Fibroblast of lung (primary cell): ENCODE data around the gene SCIN. TPM values are rescaled to one million over a fixed set of nuclear protein-coding genes. Genes with fewer than 3 reads are reported as not detected.
A peak's percentile ranks its signal among the peaks of the same experiment; 100 is the strongest.

Source experiments
- DNase-seq, 2 donors: peaks; one replicate each; pipeline versions ENCODE4 v3.0.0 to v3.0.0-alpha.2; 2010; ENCODE audit warnings: low read depth in 2 of 2
- H2AFZ ChIP-seq: 2 replicates; pipeline ENCODE4 v1.5.1; 2012; ENCODE audit warnings: low read length, control low read depth, inconsistent platforms
- H3K27ac ChIP-seq: 2 replicates; pipeline ENCODE4 v1.5.1; 2011; ENCODE audit warnings: low read length, control low read depth; ENCODE audit not compliant: insufficient read depth
- H3K27me3 ChIP-seq: 2 replicates; pipeline ENCODE4 v1.5.1; 2011; ENCODE audit warnings: mild to moderate bottlenecking, low read length; ENCODE audit not compliant: control insufficient read depth, insufficient read depth
- H3K36me3 ChIP-seq: 2 replicates; pipeline ENCODE4 v1.5.1; 2011; ENCODE audit warnings: low read length; ENCODE audit not compliant: control insufficient read depth, insufficient read depth
- H3K4me1 ChIP-seq: 2 replicates; pipeline ENCODE4 v1.5.1; 2011; ENCODE audit warnings: low read length; ENCODE audit not compliant: control insufficient read depth, insufficient read depth; ENCODE audit errors: extremely low read depth
- H3K4me2 ChIP-seq: 2 replicates; pipeline ENCODE4 v1.5.1; 2011; ENCODE audit warnings: low read length, control low read depth; ENCODE audit not compliant: insufficient read depth; ENCODE audit errors: extremely low read depth
- H3K4me3 ChIP-seq, 4 experiments: fragments of 200-600 bp in 1 of 4; sonication (generic) in 1 of 4; replicated peaks in 1 of 4; 2 replicates each; pipeline ENCODE4 v1.5.1; 2011 to 2016; ENCODE audit warnings: low read length in 4 of 4, low read depth in 3 of 4, mild to moderate bottlenecking in 3 of 4, control low read depth in 2 of 4, inconsistent platforms in 1 of 4, mixed read lengths in 1 of 4; ENCODE audit not compliant: insufficient read depth in 1 of 4; ENCODE audit errors: control extremely low read depth in 1 of 4
- H3K79me2 ChIP-seq: 2 replicates; pipeline ENCODE4 v1.5.1; 2012; ENCODE audit warnings: mild to moderate bottlenecking, low read length, inconsistent platforms; ENCODE audit not compliant: control insufficient read depth, insufficient read depth
- H3K9ac ChIP-seq: 2 replicates; pipeline ENCODE4 v1.5.1; 2011; ENCODE audit warnings: mild to moderate bottlenecking, low read length, control low read depth; ENCODE audit not compliant: insufficient read depth
- H3K9me3 ChIP-seq: 2 replicates; pipeline ENCODE4 v1.5.1; 2012; ENCODE audit warnings: low read depth, low read length; ENCODE audit not compliant: control insufficient read depth, insufficient read depth
- H4K20me1 ChIP-seq: 2 replicates; pipeline ENCODE4 v1.5.1; 2011; ENCODE audit warnings: low read length; ENCODE audit not compliant: control insufficient read depth, insufficient read depth; ENCODE audit errors: extremely low read depth
- EZH2 ChIP-seq: IDR thresholded peaks from 2 replicates; pipeline ENCODE4 v1.5.1; 2012; ENCODE audit warnings: low read length, control low read depth, mild to moderate bottlenecking; ENCODE audit errors: missing control alignments
- polyA plus RNA-seq, 2 donors: library from polyadenylated mRNA; depleted of rRNA in 1 of 2; stranded (reverse) in 1 of 2; unstranded in 1 of 2; fragments of >200 nt; gene quantifications; 2 replicates each; pipeline ENCODE4 v1.2.1, GENCODE V29; 2011 to 2012; ENCODE audit warnings: missing spikeins in 1 of 2
- total RNA-seq: library from RNA; depleted of rRNA; stranded (reverse); fragments of >200 nt; gene quantifications from 2 replicates; pipeline ENCODE4 v1.2.1, GENCODE V29; 2014
- TF ChIP-seq, protein P1 (sequence below), 2 donors: IDR thresholded peaks in 1 of 2; conservative IDR thresholded peaks in 1 of 2; 1 replicate in 1 of 2; 2 replicates in 1 of 2; pipeline ENCODE4 v1.5.1; 2011 to 2012; ENCODE audit warnings: low read length in 2 of 2, control low read depth in 1 of 2, inconsistent platforms in 1 of 2, low read depth in 1 of 2, mild to moderate bottlenecking in 1 of 2

The SCIN gene
- total and polyA plus RNA-seq, 2 donors (not counting 1 experiment from before 2014, with no cell fraction given) = 0.08 to 0.17 TPM

DNA sequence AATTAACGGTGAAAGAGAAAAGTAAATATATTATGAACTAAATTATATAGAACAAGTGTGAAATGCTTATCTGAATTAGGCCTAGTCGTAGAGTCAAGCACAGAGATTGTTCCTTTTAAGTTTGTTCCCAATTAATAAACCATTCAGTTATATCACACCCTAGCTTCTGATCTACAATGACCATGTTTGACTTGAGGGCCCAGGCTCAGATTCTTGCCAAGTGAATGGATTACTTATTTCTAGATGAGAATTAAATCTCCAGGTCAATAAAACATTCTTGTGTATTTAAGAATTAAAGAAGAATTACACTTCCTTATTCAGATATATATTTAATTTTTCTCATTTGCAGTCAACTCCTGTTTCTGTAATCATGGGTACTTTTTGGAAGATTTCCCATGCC lies 79.6 kb downstream of the SCIN start:
- H3K9ac ChIP-seq = no peak overlapping the region
- H3K4me1 ChIP-seq = no peaks in the 10 kb centered on the region
- H3K27me3 ChIP-seq = no peaks in the 10 kb centered on the region
- H2AFZ ChIP-seq = no peak overlapping the region
- no peak overlapping the region for H3K4me2 ChIP-seq
- H3K4me3 ChIP-seq = no peak overlapping the region
- H4K20me1 ChIP-seq = no peaks in the 10 kb centered on the region
- H3K36me3 ChIP-seq = no peaks in the 10 kb centered on the region
- H3K27ac ChIP-seq = no peak overlapping the region
- no peak for DNase-seq
- H3K9me3 ChIP-seq = no peaks in the 10 kb centered on the region
- TF ChIP-seq EZH2 = no peak
- TF ChIP-seq, protein P1, sequence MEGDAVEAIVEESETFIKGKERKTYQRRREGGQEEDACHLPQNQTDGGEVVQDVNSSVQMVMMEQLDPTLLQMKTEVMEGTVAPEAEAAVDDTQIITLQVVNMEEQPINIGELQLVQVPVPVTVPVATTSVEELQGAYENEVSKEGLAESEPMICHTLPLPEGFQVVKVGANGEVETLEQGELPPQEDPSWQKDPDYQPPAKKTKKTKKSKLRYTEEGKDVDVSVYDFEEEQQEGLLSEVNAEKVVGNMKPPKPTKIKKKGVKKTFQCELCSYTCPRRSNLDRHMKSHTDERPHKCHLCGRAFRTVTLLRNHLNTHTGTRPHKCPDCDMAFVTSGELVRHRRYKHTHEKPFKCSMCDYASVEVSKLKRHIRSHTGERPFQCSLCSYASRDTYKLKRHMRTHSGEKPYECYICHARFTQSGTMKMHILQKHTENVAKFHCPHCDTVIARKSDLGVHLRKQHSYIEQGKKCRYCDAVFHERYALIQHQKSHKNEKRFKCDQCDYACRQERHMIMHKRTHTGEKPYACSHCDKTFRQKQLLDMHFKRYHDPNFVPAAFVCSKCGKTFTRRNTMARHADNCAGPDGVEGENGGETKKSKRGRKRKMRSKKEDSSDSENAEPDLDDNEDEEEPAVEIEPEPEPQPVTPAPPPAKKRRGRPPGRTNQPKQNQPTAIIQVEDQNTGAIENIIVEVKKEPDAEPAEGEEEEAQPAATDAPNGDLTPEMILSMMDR (conservative IDR thresholded peaks at IDR 0.05 in 1 of 2, IDR thresholded peaks at IDR 0.05 in 1 of 2; ENCODE audit: low read depth in 1 of 2, low read length in 2 of 2) = no peak
- no peaks in the 10 kb centered on the region for H3K79me2 ChIP-seq

DNA sequence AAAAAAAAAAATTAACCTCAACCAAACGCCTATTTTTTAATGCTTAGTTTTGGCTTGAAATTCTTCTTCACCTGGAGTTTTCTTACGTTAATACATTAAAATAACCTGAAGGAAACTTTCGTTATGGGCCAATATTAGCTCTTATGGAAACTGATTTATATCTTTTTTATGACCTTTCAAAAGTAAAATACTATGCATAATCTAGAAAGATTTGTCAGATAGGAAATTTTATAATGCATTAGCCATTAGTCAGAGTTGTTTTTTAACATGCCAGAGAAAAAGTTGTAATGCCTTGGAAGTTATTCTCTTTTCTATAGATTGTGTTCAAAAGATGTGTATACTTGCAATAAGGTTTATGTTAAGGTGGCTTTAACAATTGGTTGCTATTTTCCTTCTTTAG lies 82.6 kb downstream of the SCIN start:
- no peak overlapping the region for H3K9ac ChIP-seq
- H3K36me3 ChIP-seq = no peaks in the 10 kb centered on the region
- H2AFZ ChIP-seq = no peak overlapping the region
- DNase-seq = no peak
- no peaks in the 10 kb centered on the region for H3K27me3 ChIP-seq
- H4K20me1 ChIP-seq = no peaks in the 10 kb centered on the region
- H3K4me3 ChIP-seq = no peak overlapping the region
- H3K27ac ChIP-seq = no peak overlapping the region
- no peak overlapping the region for H3K4me2 ChIP-seq
- no peaks in the 10 kb centered on the region for H3K79me2 ChIP-seq
- H3K9me3 ChIP-seq = no peaks in the 10 kb centered on the region
- no peaks in the 10 kb centered on the region for H3K4me1 ChIP-seq
- TF ChIP-seq, protein P1 (conservative IDR thresholded peaks at IDR 0.05 in 1 of 2, IDR thresholded peaks at IDR 0.05 in 1 of 2; ENCODE audit: low read depth in 1 of 2, low read length in 2 of 2) = no peak
- TF ChIP-seq EZH2 = no peak

DNA sequence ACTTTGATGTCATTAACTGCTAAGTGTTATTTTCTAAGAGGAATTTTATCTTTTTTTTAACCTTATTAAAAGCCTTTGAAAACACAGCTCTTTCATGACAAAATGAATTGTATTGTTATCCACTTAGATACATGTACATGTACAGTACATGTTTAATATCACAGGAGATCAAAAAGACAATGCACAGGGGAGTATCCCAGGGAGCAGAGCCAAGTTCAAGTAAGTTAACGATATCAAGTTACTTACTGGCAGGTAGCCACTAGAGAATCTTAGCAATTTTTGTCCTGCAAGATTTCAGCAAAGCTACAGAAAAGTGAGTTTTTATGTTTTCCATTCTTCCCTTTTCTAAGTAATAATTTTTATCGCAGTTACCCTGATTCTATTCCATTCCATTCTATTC lies 83.0 kb downstream of the SCIN start:
- no peak overlapping the region for H3K9ac ChIP-seq
- no peak overlapping the region for H2AFZ ChIP-seq
- peak in 1 of 2 donors; percentile 56 for DNase-seq
- H3K4me3 ChIP-seq = no peak overlapping the region
- no peaks in the 10 kb centered on the region for H3K79me2 ChIP-seq
- H3K4me2 ChIP-seq = no peak overlapping the region
- H3K27me3 ChIP-seq = no peaks in the 10 kb centered on the region
- no peaks in the 10 kb centered on the region for H3K4me1 ChIP-seq
- H3K27ac ChIP-seq = no peak overlapping the region
- no peak for TF ChIP-seq EZH2
- TF ChIP-seq, protein P1 (conservative IDR thresholded peaks at IDR 0.05 in 1 of 2, IDR thresholded peaks at IDR 0.05 in 1 of 2; ENCODE audit: low read depth in 1 of 2, low read length in 2 of 2) = no peak
- no peaks in the 10 kb centered on the region for H3K36me3 ChIP-seq
- H4K20me1 ChIP-seq = no peaks in the 10 kb centered on the region
- no peaks in the 10 kb centered on the region for H3K9me3 ChIP-seq
